Omental fat pad (tissue), 4 donors: ENCODE measurements around the gene SMIM21. TPM values are rescaled to one million over a fixed set of nuclear protein-coding genes. Genes with fewer than 3 reads are reported as not detected.
A peak's percentile ranks its signal among the peaks of the same experiment; 100 is the strongest.

Source experiments
- ATAC-seq: fragments of 150-250 bp; one replicate; pipeline ENCODE4 v1.9.1; 2016; ENCODE audit warnings: mild to moderate bottlenecking, moderate library complexity; ENCODE audit not compliant: low FRiP score
- DNase-seq: peaks from one replicate; pipeline ENCODE4 v3.0.0-alpha.2; 2019; ENCODE audit warnings: low spot score
- CTCF ChIP-seq, 3 donors: fragments of 450-650 bp; IDR thresholded peaks; one replicate each; pipeline ENCODE4 v1.5.1; 2016 to 2017; ENCODE audit warnings: antibody characterized with exemption in 3 of 3, mild to moderate bottlenecking in 3 of 3, moderate library complexity in 2 of 3
- total RNA-seq, 4 donors: library from RNA; depleted of rRNA; stranded (reverse); fragments of >200 nt; gene quantifications; one replicate each; pipeline ENCODE4 v1.1.0, GENCODE V29; 2016

Gene SMIM21
- total RNA-seq, 4 donors from 2014 or later = not detected

GRCh38 chr18:75393721-75394120 is 33.8 kb downstream of the SMIM21 start:
- no peak for TF ChIP-seq CTCF (IDR thresholded peaks at IDR 0.05)
- ATAC-seq = no peak

DNA sequence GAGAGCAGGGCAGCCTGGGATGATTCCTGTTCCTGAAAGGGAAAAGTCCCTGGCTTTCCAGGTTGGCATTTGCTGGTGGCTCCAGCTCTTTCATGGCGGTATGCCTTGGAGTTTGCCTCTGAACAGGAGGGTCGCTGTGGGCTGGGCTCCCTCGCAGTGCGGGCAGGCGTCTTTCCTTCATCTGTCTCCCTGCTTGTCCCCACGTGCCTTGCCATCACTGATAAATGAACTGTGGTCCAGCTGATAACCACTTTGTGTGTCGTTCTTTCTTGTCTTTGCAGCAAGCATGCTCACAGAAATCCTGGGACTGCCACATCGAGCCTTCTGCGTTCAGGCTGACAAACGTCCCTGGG is 35.3 kb downstream of the SMIM21 start:
- ATAC-seq (no peak), DNase-seq (no peak)
- TF ChIP-seq CTCF (IDR thresholded peaks at IDR 0.05) = no peak

More at GRCh38 chr18:75393721-75394120, 33.8 kb downstream of the SMIM21 start:
- no peak for DNase-seq

- DNase-seq (no peak), ATAC-seq (no peak)
- TF ChIP-seq CTCF (IDR thresholded peaks at IDR 0.05) = no peak
These were observed 36.0 kb downstream of the SMIM21 start for GRCh38 chr18:75391279-75392225.

- DNase-seq (no peak), ATAC-seq (peak; percentile 45)
- no peak for TF ChIP-seq CTCF (IDR thresholded peaks at IDR 0.05)
These were observed 36.6 kb downstream of the SMIM21 start for GRCh38 chr18:75390854-75391253.

- TF ChIP-seq CTCF (IDR thresholded peaks at IDR 0.05) = no peak
- ATAC-seq = no peak
- DNase-seq = no peak
These were observed 43.4 kb downstream of the SMIM21 start for GRCh38 chr18:75384144-75384543.

DNA sequence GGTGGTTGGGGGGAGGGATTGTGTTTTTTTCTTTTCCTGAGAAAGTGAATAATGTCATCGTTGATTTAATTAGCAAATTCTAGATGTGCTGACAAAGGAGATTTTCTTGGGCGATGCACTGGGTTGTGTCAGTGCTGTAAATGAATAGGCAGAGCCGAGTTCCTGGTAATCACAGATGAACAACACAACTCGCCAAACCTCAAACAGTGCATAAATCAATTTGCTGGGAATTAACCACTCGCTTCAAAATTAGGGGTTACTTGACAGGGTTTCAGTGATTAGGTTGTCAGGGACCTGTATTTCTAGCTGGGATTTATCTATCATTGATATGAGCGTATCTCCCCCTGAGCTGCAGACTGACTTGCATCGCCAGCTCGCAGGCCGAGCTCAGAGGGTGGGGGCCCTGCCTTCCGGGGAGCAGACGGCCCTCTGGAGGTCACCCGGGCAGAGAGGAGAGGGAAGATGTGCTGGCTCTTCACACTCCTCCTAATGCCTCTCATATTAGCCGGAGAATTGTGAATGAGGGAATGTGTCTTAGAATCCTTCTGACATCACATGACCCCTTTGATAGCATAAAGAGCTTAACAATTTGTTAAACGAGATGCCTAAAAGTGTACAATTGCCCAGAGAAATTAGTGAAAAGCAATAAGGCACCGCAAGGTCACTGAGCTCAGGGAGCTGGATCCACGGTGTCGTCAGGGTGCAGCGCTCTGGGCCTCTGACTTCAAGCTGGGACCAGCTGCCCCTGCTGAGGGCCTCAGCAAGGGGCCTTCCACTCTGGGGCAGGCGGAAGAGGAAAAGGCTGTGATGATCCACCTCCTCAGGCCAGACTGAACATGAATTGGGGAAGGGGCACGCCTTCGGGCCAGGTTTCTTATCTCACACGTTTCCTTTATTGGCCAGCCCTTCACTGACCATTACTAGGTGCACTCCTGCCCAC is 48.9 kb downstream of the SMIM21 start:
- TF ChIP-seq CTCF (IDR thresholded peaks at IDR 0.05) = no peak
- no peak for ATAC-seq
- no peak for DNase-seq
